MG63 (cell line): ENCODE results near the gene PTPRT. TPM values are rescaled to one million over a fixed set of nuclear protein-coding genes. Genes with fewer than 3 reads are reported as not detected.
"Not testable (repeated sequence)": the region's sequence is repeated elsewhere in the genome, so short reads cannot be mapped to it uniquely, and the experiment has no call there.

Source experiments
- DNase-seq: peaks from one replicate; pipeline ENCODE4 v3.0.0-alpha.2; 2020
- H3K27me3 ChIP-seq: fragments of 250-450 bp; sonication (Bioruptor Pico); 2 replicates; pipeline ENCODE4 v1.5.1; 2020; ENCODE audit warnings: mild to moderate bottlenecking, moderate library complexity
- H3K36me3 ChIP-seq: fragments of 250-450 bp; sonication (Bioruptor Pico); 2 replicates; pipeline ENCODE4 v1.5.1; 2020; ENCODE audit warnings: mild to moderate bottlenecking, moderate library complexity
- H3K4me3 ChIP-seq: fragments of 250-450 bp; sonication (Bioruptor Pico); 2 replicates; pipeline ENCODE4 v1.5.1; 2020; ENCODE audit warnings: mild to moderate bottlenecking, moderate library complexity
- H3K9me3 ChIP-seq: fragments of 250-450 bp; sonication (Bioruptor Pico); 2 replicates; pipeline ENCODE4 v1.5.1; 2020; ENCODE audit warnings: mild to moderate bottlenecking, moderate library complexity
- total RNA-seq: library from RNA; depleted of rRNA; stranded (reverse); fragments of >200 nt; shearing (Covaris generic); gene quantifications from 2 replicates; pipeline ENCODE4 v1.2.3, GENCODE V29; 2014; ENCODE audit warnings: low replicate concordance

Gene PTPRT
- total RNA-seq, 1 experiment from 2014 or later: not detected

- no peaks in the 10 kb centered on the region; the same call in 1 of the 2 replicates for H3K27me3 ChIP-seq
- H3K36me3 ChIP-seq: no peaks in the 10 kb centered on the region
- H3K9me3 ChIP-seq: peaks cover 3% of the 10 kb centered on the region; the same call in 1 of the 2 replicates
- DNase-seq: no peak
- H3K4me3 ChIP-seq: no peak overlapping the region
These were observed 244.3 kb downstream of the PTPRT start for GRCh38 chr20:42945234-42945994.

GRCh38 chr20:42941629-42942028 lies 248.1 kb downstream of the PTPRT start:
- DNase-seq: no peak
- no peaks in the 10 kb centered on the region for H3K9me3 ChIP-seq
- H3K4me3 ChIP-seq: no peak overlapping the region
- no peaks in the 10 kb centered on the region for H3K36me3 ChIP-seq
- H3K27me3 ChIP-seq: no peaks in the 10 kb centered on the region; the same call in 1 of the 2 replicates

GRCh38 chr20:42938441-42939205 lies 251.1 kb downstream of the PTPRT start:
- no peaks in the 10 kb centered on the region; the same call in 1 of the 2 replicates for H3K27me3 ChIP-seq
- H3K36me3 ChIP-seq: no peaks in the 10 kb centered on the region
- no peak for DNase-seq
- no peak overlapping the region for H3K4me3 ChIP-seq
- no peaks in the 10 kb centered on the region for H3K9me3 ChIP-seq

DNA sequence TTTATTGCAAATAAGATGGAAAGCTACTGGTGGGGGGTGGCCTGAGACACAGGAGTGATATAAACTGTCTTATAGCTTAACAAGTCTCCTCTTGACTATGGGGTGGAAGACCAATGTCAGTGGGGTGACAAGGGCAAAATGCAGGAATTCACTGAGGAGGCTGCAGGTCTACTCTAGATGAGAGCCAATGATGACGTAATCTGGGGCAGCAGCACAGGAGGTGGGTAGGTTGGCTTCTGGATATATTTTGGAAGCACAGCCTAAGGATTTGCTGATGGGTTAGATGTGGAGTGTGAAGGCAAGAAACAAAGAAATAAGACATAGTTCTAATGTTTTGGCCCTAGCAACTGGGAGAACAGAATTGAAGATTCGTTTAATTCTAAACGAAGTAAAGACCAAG lies 253.2 kb downstream of the PTPRT start:
- Histone ChIP-seq H3K27me3 (no peaks in the 10 kb centered on the region), H3K9me3 (no peaks in the 10 kb centered on the region), H3K4me3 (no peak overlapping the region), H3K36me3 (no peaks in the 10 kb centered on the region)
- no peak for DNase-seq

DNA sequence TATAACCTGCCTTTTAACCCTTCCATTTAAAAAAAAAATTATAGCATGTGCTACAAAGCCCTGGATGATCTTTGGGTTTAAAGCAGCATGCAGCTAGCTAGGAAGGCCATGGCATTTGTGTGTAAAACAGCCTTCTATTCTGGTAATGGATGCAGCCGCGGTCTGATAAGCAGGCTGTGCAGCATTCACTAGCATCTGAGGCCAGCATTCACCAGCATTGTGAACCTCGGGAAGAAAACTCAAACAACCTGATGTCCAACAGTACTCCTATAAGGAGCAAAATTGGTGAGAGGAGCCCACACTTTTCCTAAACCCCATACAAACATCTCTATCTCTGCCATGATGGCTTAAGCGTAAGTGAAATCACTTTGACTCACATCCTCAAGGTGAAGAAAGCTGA lies 265.5 kb downstream of the PTPRT start:
- Histone ChIP-seq H3K27me3 (no peaks in the 10 kb centered on the region), H3K9me3 (no peaks in the 10 kb centered on the region), H3K4me3 (no peak overlapping the region), H3K36me3 (no peaks in the 10 kb centered on the region)
- no peak for DNase-seq

DNA sequence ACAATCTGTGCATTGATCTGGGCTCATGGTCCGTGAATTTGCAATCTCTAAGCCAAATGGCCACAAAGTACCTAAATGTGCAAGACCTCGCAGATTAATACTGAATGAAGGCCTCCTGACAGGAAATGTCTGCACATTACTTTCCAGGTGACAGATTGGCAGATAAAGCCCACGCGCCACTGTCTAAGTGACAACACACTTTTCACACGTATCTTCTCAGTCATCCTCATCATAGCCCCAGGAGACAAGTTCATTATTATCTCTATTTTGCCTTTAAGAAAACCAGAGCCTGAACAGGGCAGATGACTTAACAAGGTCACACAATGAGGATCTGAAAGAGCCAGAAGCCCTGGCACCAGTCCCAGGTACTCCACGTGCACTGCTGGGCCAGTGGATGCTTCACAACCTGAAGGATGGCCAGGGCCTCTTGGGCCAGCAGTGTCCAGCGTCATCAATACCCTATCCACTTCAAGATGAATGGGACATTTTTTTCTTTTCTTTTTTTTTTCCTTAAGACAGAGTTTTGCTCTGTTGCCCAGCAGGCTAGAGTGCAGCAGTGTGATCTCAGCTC lies 266.3 kb downstream of the PTPRT start:
- Histone ChIP-seq H3K27me3 (no peaks in the 10 kb centered on the region), H3K36me3 (no peaks in the 10 kb centered on the region), H3K9me3 (no peaks in the 10 kb centered on the region), H3K4me3 (no peak overlapping the region)
- no peak for DNase-seq

- no peaks in the 10 kb centered on the region for H3K9me3 ChIP-seq
- H3K4me3 ChIP-seq: no peak overlapping the region
These were observed 268.9 kb downstream of the PTPRT start for GRCh38 chr20:42920776-42921175.

DNA sequence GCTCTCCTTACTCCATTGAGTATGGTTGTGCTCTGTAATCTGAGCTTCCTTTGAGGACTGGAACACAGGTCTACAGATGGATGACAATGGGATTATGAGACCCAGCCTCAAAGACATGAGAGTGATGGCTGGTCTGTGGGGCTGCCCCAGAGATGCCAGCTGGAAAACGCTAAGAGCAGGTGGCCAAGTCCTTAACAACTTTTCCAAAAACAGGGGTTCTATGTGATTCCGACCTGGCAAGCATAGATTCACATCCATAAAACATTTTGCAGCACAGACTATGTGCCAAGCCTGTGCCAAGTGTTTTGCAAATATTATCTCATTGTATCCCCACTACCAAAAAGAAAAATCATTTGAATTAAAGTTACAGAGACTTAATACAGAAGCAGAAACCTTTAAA lies 270.4 kb downstream of the PTPRT start:
- Histone ChIP-seq H3K9me3 (no peaks in the 10 kb centered on the region), H3K27me3 (no peaks in the 10 kb centered on the region), H3K36me3 (no peaks in the 10 kb centered on the region), H3K4me3 (no peak overlapping the region)
- DNase-seq: no peak

More at GRCh38 chr20:42920776-42921175, 268.9 kb downstream of the PTPRT start:
- H3K27me3 ChIP-seq: no peaks in the 10 kb centered on the region
- DNase-seq: no peak
- no peaks in the 10 kb centered on the region for H3K36me3 ChIP-seq

GRCh38 chr20:42915081-42915480 lies 274.6 kb downstream of the PTPRT start:
- no peak for DNase-seq
- Histone ChIP-seq H3K4me3 (no peak overlapping the region), H3K27me3 (no peaks in the 10 kb centered on the region), H3K36me3 (no peaks in the 10 kb centered on the region), H3K9me3 (no peaks in the 10 kb centered on the region)

- H3K4me3 ChIP-seq: no peak overlapping the region
- no peaks in the 10 kb centered on the region for H3K36me3 ChIP-seq
- no peaks in the 10 kb centered on the region for H3K27me3 ChIP-seq
- H3K9me3 ChIP-seq: no peaks in the 10 kb centered on the region
- DNase-seq: no peak
These were observed 275.4 kb downstream of the PTPRT start for GRCh38 chr20:42914302-42914701.

GRCh38 chr20:42910808-42911207 lies 278.9 kb downstream of the PTPRT start:
- H3K27me3 ChIP-seq, DNase-seq, H3K4me3 ChIP-seq, H3K9me3 ChIP-seq, H3K36me3 ChIP-seq: not testable (repeated sequence)

DNA sequence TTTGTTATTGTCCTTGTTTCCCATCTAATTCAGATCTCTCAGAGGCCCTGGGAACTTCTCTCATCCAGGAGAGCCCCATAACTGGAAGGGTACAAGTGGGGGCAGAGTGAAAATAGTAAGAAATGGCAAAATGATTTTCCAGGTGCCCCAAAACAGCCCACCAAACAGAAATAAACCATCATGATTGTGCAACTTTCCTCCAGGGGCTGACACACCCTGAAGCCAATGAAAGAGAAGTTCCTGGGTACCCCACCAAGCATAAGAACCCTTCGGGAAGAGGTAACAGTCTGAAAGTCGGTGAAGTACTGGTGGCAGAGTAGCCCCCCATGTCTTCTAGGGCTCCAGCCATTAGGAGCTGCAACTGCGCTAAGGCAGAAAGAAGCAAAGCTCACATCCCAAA lies 282.0 kb downstream of the PTPRT start:
- no peaks in the 10 kb centered on the region for H3K27me3 ChIP-seq
- no peak overlapping the region for H3K4me3 ChIP-seq
- no peak for DNase-seq
- no peaks in the 10 kb centered on the region for H3K36me3 ChIP-seq
- H3K9me3 ChIP-seq: no peaks in the 10 kb centered on the region

DNA sequence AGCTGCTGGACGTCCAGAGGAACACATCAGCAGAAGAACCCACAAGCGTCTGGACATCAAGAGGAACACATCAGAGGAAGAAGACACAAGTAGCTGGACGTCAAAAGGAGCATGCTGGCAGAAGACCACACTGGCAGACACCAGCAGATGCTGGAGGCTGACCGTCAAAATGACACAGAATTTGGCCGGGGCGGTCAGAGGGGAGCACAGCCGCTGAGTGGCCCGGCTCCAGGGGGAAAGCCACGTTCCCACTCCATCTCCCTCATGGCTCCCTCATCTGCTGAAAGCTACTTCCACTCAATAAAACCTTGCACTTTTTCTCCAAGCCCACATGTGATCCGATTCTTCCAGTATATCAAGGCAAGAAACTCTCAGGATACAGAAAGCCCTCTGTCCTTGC lies 283.6 kb downstream of the PTPRT start:
- Histone ChIP-seq H3K27me3 (no peaks in the 10 kb centered on the region), H3K9me3 (no peaks in the 10 kb centered on the region), H3K36me3 (no peaks in the 10 kb centered on the region), H3K4me3 (no peak overlapping the region)
- no peak for DNase-seq

- Histone ChIP-seq H3K4me3 (no peak overlapping the region), H3K9me3 (no peaks in the 10 kb centered on the region), H3K36me3 (no peaks in the 10 kb centered on the region), H3K27me3 (no peaks in the 10 kb centered on the region)
- DNase-seq: no peak
These were observed 287.2 kb downstream of the PTPRT start for GRCh38 chr20:42902509-42902908.

DNA sequence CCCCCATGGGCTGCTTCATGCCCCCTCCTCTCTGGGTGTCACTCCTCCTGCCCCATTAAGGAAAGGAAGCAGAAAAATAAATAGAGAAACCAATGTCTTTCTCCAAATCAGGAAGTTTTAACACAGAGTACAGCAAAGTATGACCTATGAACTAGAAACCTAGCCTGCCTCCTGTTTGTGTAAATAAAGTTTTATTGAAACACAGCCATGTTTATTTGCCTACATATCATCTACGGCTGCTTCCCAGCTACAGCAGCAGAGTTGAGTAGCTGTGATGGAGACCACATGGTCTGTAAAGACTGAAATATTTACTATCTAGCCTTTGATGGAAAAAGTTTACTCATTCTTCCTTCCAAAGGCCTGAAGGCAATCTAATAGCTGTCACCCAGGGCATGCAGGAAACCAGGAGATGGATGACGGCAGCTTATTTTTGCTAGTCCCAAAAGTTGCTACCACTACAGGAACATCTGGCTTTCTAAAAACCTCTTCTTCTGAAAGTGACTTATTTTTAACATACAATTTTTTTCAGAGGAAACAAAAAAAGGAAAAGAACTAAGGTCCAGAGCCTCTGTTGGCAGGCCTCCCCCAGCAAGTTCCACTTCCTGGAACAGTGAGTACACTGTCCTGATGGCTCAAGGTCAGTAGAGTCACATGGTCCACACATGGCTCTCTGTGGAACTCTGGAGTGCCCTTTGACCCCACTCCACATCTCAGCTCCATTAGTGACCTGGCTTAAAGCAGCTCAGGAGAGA lies 287.8 kb downstream of the PTPRT start:
- Histone ChIP-seq H3K4me3 (no peak overlapping the region), H3K36me3 (no peaks in the 10 kb centered on the region), H3K27me3 (no peaks in the 10 kb centered on the region), H3K9me3 (no peaks in the 10 kb centered on the region)
- DNase-seq: no peak

DNA sequence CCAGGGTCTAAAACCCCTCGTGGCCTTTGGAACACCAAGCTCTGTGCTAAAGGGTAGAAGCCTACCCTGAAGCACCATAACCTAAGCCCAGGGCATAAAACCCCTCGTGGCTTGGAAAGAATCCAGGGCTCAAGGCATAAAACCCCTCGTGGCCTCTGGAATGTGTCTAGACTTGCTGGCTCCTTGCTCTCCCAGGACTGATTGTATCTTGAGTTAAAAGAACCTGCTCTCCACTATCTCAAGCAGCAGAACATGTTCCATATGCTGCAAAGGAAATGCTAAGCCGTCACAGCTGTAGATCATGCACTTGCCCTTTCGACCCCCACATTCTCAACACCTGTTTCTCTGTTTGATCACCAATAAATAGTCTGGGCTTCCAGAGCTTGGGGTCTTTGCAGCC lies 288.9 kb downstream of the PTPRT start:
- not testable (repeated sequence) for H3K4me3 ChIP-seq, H3K27me3 ChIP-seq, H3K36me3 ChIP-seq, H3K9me3 ChIP-seq, DNase-seq

- Histone ChIP-seq H3K27me3 (no peaks in the 10 kb centered on the region), H3K4me3 (no peak overlapping the region), H3K36me3 (no peaks in the 10 kb centered on the region), H3K9me3 (no peaks in the 10 kb centered on the region)
- no peak for DNase-seq
These were observed 294.7 kb downstream of the PTPRT start for GRCh38 chr20:42895020-42895419.
